ENCODE data around the gene LIN28B.

LIN28B gene

GRCh38 chr6:105112577-105112976 is 155.7 kb downstream of the LIN28B start:
- no peak for DNase-seq

- DNase-seq, result no peak
These were observed 156.5 kb downstream of the LIN28B start for GRCh38 chr6:105113422-105113821.

GRCh38 chr6:105116150-105116549 is 159.2 kb downstream of the LIN28B start:
- no peak for DNase-seq

GRCh38 chr6:105120570-105120969 is 163.7 kb downstream of the LIN28B start:
- DNase-seq, result no peak

GRCh38 chr6:105121981-105122380 is 165.1 kb downstream of the LIN28B start:
- no peak for DNase-seq

- DNase-seq, result no peak
These were observed 165.8 kb downstream of the LIN28B start for GRCh38 chr6:105122717-105123116.
